Activated CD8-positive, alpha-beta T cell treated with anti-CD3 and anti-CD28 coated beads, Interleukin-2, amount 10 ng/mL, durations not matched to agents 7 days and 5 days (primary cell): Measurements from ENCODE around the gene HMOX2. TPM values are rescaled to one million over a fixed set of nuclear protein-coding genes. Genes with fewer than 3 reads are reported as not detected.
A peak's percentile ranks its signal among the peaks of the same experiment; 100 is the strongest.

ENCODE experiments used
- ATAC-seq: fragments of 150-1000 bp; cut with Tn5 transposase; one replicate; pipeline ENCODE4 v1.10.0; 2021; ENCODE audit warnings: moderate library complexity
- CTCF ChIA-PET: fragments of 350-600 bp; sonication (Branson Sonifier 250); formaldehyde crosslinking; loops from one replicate; lab custom pipeline; 2021; ENCODE audit warnings: antibody characterized with exemption; lab: Charles Lee
- POLR2A ChIA-PET: fragments of 350-600 bp; sonication (Branson Sonifier 250); formaldehyde crosslinking; loops from one replicate; lab custom pipeline; 2021; ENCODE audit warnings: antibody characterized with exemption; lab: Charles Lee
- DNase-seq: peaks from one replicate; pipeline ENCODE4 v3.0.0-alpha.2; 2020
- H3K27ac Mint-ChIP-seq: one replicate; pipeline ENCODE4 v1.8.0; 2021; ENCODE audit warnings: mild to moderate bottlenecking, mixed read lengths
- H3K27me3 Mint-ChIP-seq: one replicate; pipeline ENCODE4 v1.8.0; 2021; ENCODE audit warnings: low read depth, mixed read lengths
- H3K36me3 Mint-ChIP-seq: one replicate; pipeline ENCODE4 v1.8.0; 2021; ENCODE audit warnings: low read depth, mixed read lengths
- H3K4me1 Mint-ChIP-seq: one replicate; pipeline ENCODE4 v1.8.0; 2021; ENCODE audit warnings: low read depth, mixed read lengths
- H3K4me3 Mint-ChIP-seq: one replicate; pipeline ENCODE4 v1.8.0; 2021; ENCODE audit warnings: mild to moderate bottlenecking, mixed read lengths
- H3K9me3 Mint-ChIP-seq: one replicate; pipeline ENCODE4 v1.8.0; 2022; ENCODE audit warnings: mixed read lengths; ENCODE audit not compliant: insufficient read depth
- total RNA-seq, 2 experiments: library from RNA; stranded (reverse); gene quantifications; one replicate each; pipeline ENCODE4 v1.2.3, GENCODE V29; 2021

The HMOX2 gene
- total RNA-seq, 2 experiments from 2014 or later, result 92.6 to 97.4 TPM

GRCh38 chr16:4513086-4513860, 37.1 kb downstream of the HMOX2 start:
- ATAC-seq (no peak), DNase-seq (no peak)
- ChIA-PET POLR2A (no interaction called here), CTCF (interaction anchor here (1.8 to 6.0 kb wide), 3 partner anchors 7 to 37 kb away, joined by 5 to 86 read pairs (median 8); no protein-coding TSS in a partner anchor)
- peaks cover 71% of the 10 kb centered on the region for H3K4me1 Mint-ChIP-seq
- H3K4me3 Mint-ChIP-seq, result no peak overlapping the region
- no peaks in the 10 kb centered on the region for H3K9me3 Mint-ChIP-seq
- peaks cover 63% of the 10 kb centered on the region for H3K36me3 Mint-ChIP-seq
- no peaks in the 10 kb centered on the region for H3K27me3 Mint-ChIP-seq
- peak overlapping the region; percentile 97 for H3K27ac Mint-ChIP-seq

GRCh38 chr16:4513881-4514280, 37.7 kb downstream of the HMOX2 start:
- peaks cover 58% of the 10 kb centered on the region for H3K36me3 Mint-ChIP-seq
- peaks cover 73% of the 10 kb centered on the region for H3K4me1 Mint-ChIP-seq
- DNase-seq (no peak), ATAC-seq (no peak)
- CTCF ChIA-PET, result interaction anchor here (1.4 to 6.0 kb wide), 6 partner anchors 8 to 110 kb away, joined by 4 to 86 read pairs (median 5); partner anchors contain the start of gene MGRN1
- no peaks in the 10 kb centered on the region for H3K9me3 Mint-ChIP-seq
- no peaks in the 10 kb centered on the region for H3K27me3 Mint-ChIP-seq
- POLR2A ChIA-PET, result interaction anchor here (1.0 to 1.7 kb wide), 3 partner anchors 8 to 39 kb away, joined by 3 to 13 read pairs (median 5); partner anchors contain the start of genes CDIP1 and NMRAL1
- H3K27ac Mint-ChIP-seq, result peak overlapping the region; percentile 97
- H3K4me3 Mint-ChIP-seq, result no peak overlapping the region

GRCh38 chr16:4514606-4515005, 38.4 kb downstream of the HMOX2 start:
- no peaks in the 10 kb centered on the region for H3K9me3 Mint-ChIP-seq
- peak overlapping the region; percentile 97 for H3K27ac Mint-ChIP-seq
- peaks cover 51% of the 10 kb centered on the region for H3K36me3 Mint-ChIP-seq
- ChIA-PET POLR2A (interaction anchor here (0.9 to 1.7 kb wide), 7 partner anchors 9 to 135 kb away, joined by 3 to 13 read pairs (median 3); partner anchors contain the start of genes CDIP1 and NMRAL1), CTCF (interaction anchor here (1.0 to 6.0 kb wide), 12 partner anchors 8 to 110 kb away, joined by 3 to 86 read pairs (median 6); partner anchors contain the start of genes HMOX2 and MGRN1)
- no peak for DNase-seq
- peak overlapping the region; percentile 76 for H3K4me3 Mint-ChIP-seq
- no peaks in the 10 kb centered on the region for H3K27me3 Mint-ChIP-seq
- peaks cover 73% of the 10 kb centered on the region for H3K4me1 Mint-ChIP-seq
- ATAC-seq, result peak; percentile 27

- peaks cover 42% of the 10 kb centered on the region for H3K36me3 Mint-ChIP-seq
- POLR2A ChIA-PET, result interaction anchor here (0.9 to 1.7 kb wide), 3 partner anchors 10 to 39 kb away, joined by 3 to 13 read pairs (median 3); no protein-coding TSS in a partner anchor
- CTCF ChIA-PET, result interaction anchor here (1.0 to 6.0 kb wide), 13 partner anchors 10 to 109 kb away, joined by 3 to 86 read pairs (median 5); partner anchors contain the start of genes HMOX2 and MGRN1
- H3K27me3 Mint-ChIP-seq, result no peaks in the 10 kb centered on the region
- no peaks in the 10 kb centered on the region for H3K9me3 Mint-ChIP-seq
- peak overlapping the region; percentile 97 for H3K27ac Mint-ChIP-seq
- ATAC-seq, result peak; percentile 38
- H3K4me3 Mint-ChIP-seq, result peak overlapping the region; percentile 76
- H3K4me1 Mint-ChIP-seq, result peaks cover 68% of the 10 kb centered on the region
- DNase-seq, result no peak
Observed at GRCh38 chr16:4515611-4516233, 39.5 kb downstream of the HMOX2 start.

- H3K4me3 Mint-ChIP-seq, result no peak overlapping the region
- CTCF ChIA-PET, result interaction anchor here (0.7 to 6.0 kb wide), 5 partner anchors 12 to 52 kb away, joined by 3 to 86 read pairs (median 3); no protein-coding TSS in a partner anchor
- no peak for DNase-seq
- no peak for ATAC-seq
- H3K4me1 Mint-ChIP-seq, result peaks cover 54% of the 10 kb centered on the region
- H3K27me3 Mint-ChIP-seq, result no peaks in the 10 kb centered on the region
- peak overlapping the region; percentile 59 for H3K27ac Mint-ChIP-seq
- POLR2A ChIA-PET, result interaction anchor here (0.6 to 1.0 kb wide), 2 partner anchors 8 to 29 kb away, joined by 3 read pairs; no protein-coding TSS in a partner anchor
- H3K9me3 Mint-ChIP-seq, result no peaks in the 10 kb centered on the region
- H3K36me3 Mint-ChIP-seq, result peaks cover 27% of the 10 kb centered on the region
Observed at GRCh38 chr16:4517812-4518680, 41.8 kb downstream of the HMOX2 start.

- H3K27me3 Mint-ChIP-seq, result no peaks in the 10 kb centered on the region
- CTCF ChIA-PET, result interaction anchor here (1.3 to 6.0 kb wide), 3 partner anchors 13 to 51 kb away, joined by 3 to 86 read pairs (median 3); no protein-coding TSS in a partner anchor
- H3K27ac Mint-ChIP-seq, result peak overlapping the region; percentile 58
- DNase-seq (no peak), ATAC-seq (no peak)
- no peak overlapping the region for H3K4me3 Mint-ChIP-seq
- no peaks in the 10 kb centered on the region for H3K9me3 Mint-ChIP-seq
- H3K36me3 Mint-ChIP-seq, result peaks cover 24% of the 10 kb centered on the region
- POLR2A ChIA-PET, result interaction anchor here (1.0 kb wide), 1 partner anchor 9 kb away, joined by 3 read pairs; no protein-coding TSS in a partner anchor
- H3K4me1 Mint-ChIP-seq, result peaks cover 44% of the 10 kb centered on the region
Observed at GRCh38 chr16:4519274-4520058, 43.3 kb downstream of the HMOX2 start.

- H3K27ac Mint-ChIP-seq, result no peak overlapping the region
- POLR2A ChIA-PET, result no interaction called here
- no peak overlapping the region for H3K4me3 Mint-ChIP-seq
- H3K9me3 Mint-ChIP-seq, result no peaks in the 10 kb centered on the region
- DNase-seq (no peak), ATAC-seq (no peak)
- H3K4me1 Mint-ChIP-seq, result peaks cover 29% of the 10 kb centered on the region
- H3K36me3 Mint-ChIP-seq, result peaks cover 15% of the 10 kb centered on the region
- H3K27me3 Mint-ChIP-seq, result no peaks in the 10 kb centered on the region
- CTCF ChIA-PET, result interaction anchor here (7.6 kb wide), 1 partner anchor 15 kb away, joined by 40 read pairs; no protein-coding TSS in a partner anchor
Observed at GRCh38 chr16:4520913-4521312, 44.7 kb downstream of the HMOX2 start.

GRCh38 chr16:4522051-4522581, 45.9 kb downstream of the HMOX2 start:
- no peak for DNase-seq
- Mint-ChIP-seq H3K9me3 (no peaks in the 10 kb centered on the region), H3K4me3 (no peak overlapping the region), H3K4me1 (peaks cover 24% of the 10 kb centered on the region), H3K36me3 (peaks cover 13% of the 10 kb centered on the region), H3K27me3 (no peaks in the 10 kb centered on the region), H3K27ac (no peak overlapping the region)
- POLR2A ChIA-PET, result no interaction called here
- CTCF ChIA-PET, result interaction anchor here (7.6 kb wide), 1 partner anchor 16 kb away, joined by 40 read pairs; no protein-coding TSS in a partner anchor
- ATAC-seq, result no peak

- POLR2A ChIA-PET, result no interaction called here
- no peak overlapping the region for H3K4me3 Mint-ChIP-seq
- H3K9me3 Mint-ChIP-seq, result no peaks in the 10 kb centered on the region
- no peaks in the 10 kb centered on the region for H3K27me3 Mint-ChIP-seq
- DNase-seq (no peak), ATAC-seq (no peak)
- no peak overlapping the region for H3K27ac Mint-ChIP-seq
- H3K36me3 Mint-ChIP-seq, result peaks cover 15% of the 10 kb centered on the region
- CTCF ChIA-PET, result interaction anchor here (1.1 to 7.6 kb wide), 3 partner anchors 14 to 45 kb away, joined by 3 to 40 read pairs (median 3); no protein-coding TSS in a partner anchor
- H3K4me1 Mint-ChIP-seq, result peaks cover 26% of the 10 kb centered on the region
Observed at GRCh38 chr16:4523686-4524085, 47.5 kb downstream of the HMOX2 start.

GRCh38 chr16:4524571-4524970, 48.4 kb downstream of the HMOX2 start:
- Mint-ChIP-seq H3K4me3 (no peak overlapping the region), H3K27me3 (no peaks in the 10 kb centered on the region), H3K4me1 (peaks cover 34% of the 10 kb centered on the region), H3K36me3 (peaks cover 18% of the 10 kb centered on the region), H3K9me3 (no peaks in the 10 kb centered on the region), H3K27ac (no peak overlapping the region)
- DNase-seq (no peak), ATAC-seq (no peak)
- ChIA-PET CTCF (interaction anchor here (1.0 to 7.6 kb wide), 2 partner anchors 14 to 18 kb away, joined by 3 to 40 read pairs; partner anchors contain the start of gene CDIP1), POLR2A (interaction anchor here (0.5 to 1.0 kb wide), 2 partner anchors 14 to 57 kb away, joined by 3 read pairs; partner anchors contain the start of gene CDIP1)
